Stimulated activated CD4-positive, alpha-beta T cell treated with anti-CD3 and anti-CD28 coated beads, Interleukin-1b, Interleukin-23, amount 100 ng/mL, for 1 hour (primary cell): ENCODE measurements around the gene USP35.
"Not testable (repeated sequence)": the region's sequence is repeated elsewhere in the genome, so short reads cannot be mapped to it uniquely, and the experiment has no call there.

Experiments
- DNase-seq, 2 donors: peaks; one replicate each; pipeline ENCODE4 v3.0.0-alpha.2; 2020; ENCODE audit warnings: low read depth in 2 of 2

The USP35 gene

GRCh38 chr11:78170413-78170812 lies 18.3 kb upstream of the USP35 start:
- no peak for DNase-seq

- DNase-seq: no peak
Observed at GRCh38 chr11:78170874-78171549, 17.7 kb upstream of the USP35 start.

GRCh38 chr11:78171951-78172350 lies 16.8 kb upstream of the USP35 start:
- no peak for DNase-seq

GRCh38 chr11:78175862-78176261 lies 12.9 kb upstream of the USP35 start:
- DNase-seq: not testable (repeated sequence)

GRCh38 chr11:78176605-78177141 lies 12.0 kb upstream of the USP35 start:
- no peak for DNase-seq

- no peak for DNase-seq
Observed at GRCh38 chr11:78177216-78177615, 11.5 kb upstream of the USP35 start.

- no peak for DNase-seq
Observed at GRCh38 chr11:78179459-78180071, 9.2 kb upstream of the USP35 start.

GRCh38 chr11:78180751-78181150 lies 8.0 kb upstream of the USP35 start:
- DNase-seq: no peak

- no peak for DNase-seq
Observed at GRCh38 chr11:78181185-78181584, 7.5 kb upstream of the USP35 start.

- peak; percentile 14 to 37 for DNase-seq
Observed at GRCh38 chr11:78187366-78188285, 1.1 kb upstream of the USP35 start.

- no peak for DNase-seq
Observed at GRCh38 chr11:78189174-78189724, 530 bp downstream of the USP35 start.

- DNase-seq: no peak
Observed at GRCh38 chr11:78189851-78190250, 1.1 kb downstream of the USP35 start.

GRCh38 chr11:78190374-78190773 lies 1.7 kb downstream of the USP35 start:
- no peak for DNase-seq

GRCh38 chr11:78190871-78191538 lies 2.3 kb downstream of the USP35 start:
- no peak for DNase-seq

- no peak for DNase-seq
Observed at GRCh38 chr11:78192223-78192719, 3.6 kb downstream of the USP35 start.

GRCh38 chr11:78192911-78193351 lies 4.2 kb downstream of the USP35 start:
- no peak for DNase-seq

GRCh38 chr11:78193806-78194205 lies 5.1 kb downstream of the USP35 start:
- no peak for DNase-seq

- no peak for DNase-seq
Observed at GRCh38 chr11:78194490-78194889, 5.8 kb downstream of the USP35 start.

- DNase-seq: no peak
Observed at GRCh38 chr11:78195917-78196560, 7.3 kb downstream of the USP35 start.

- DNase-seq: no peak
Observed at GRCh38 chr11:78196661-78197091, 8.0 kb downstream of the USP35 start.

- no peak for DNase-seq
Observed at GRCh38 chr11:78197816-78198215, 9.1 kb downstream of the USP35 start.
